Ishikawa (cell line): Measurements from ENCODE around the gene ZNF764.

ENCODE experiments used
- CEBPB ChIP-seq: IDR thresholded peaks from 2 replicates; pipeline ENCODE4 v1.6.1; 2012
- CREB1 ChIP-seq: IDR thresholded peaks from 2 replicates; pipeline ENCODE4 v1.6.1; 2012; ENCODE audit warnings: low read depth
- EGR1 ChIP-seq: IDR thresholded peaks from 2 replicates; pipeline ENCODE4 v1.6.1; 2012
- EP300 ChIP-seq: IDR thresholded peaks from 2 replicates; pipeline ENCODE4 v1.6.1; 2012; ENCODE audit warnings: borderline replicate concordance
- FOXM1 ChIP-seq: IDR thresholded peaks from 2 replicates; pipeline ENCODE4 v1.6.1; 2012; ENCODE audit warnings: low read depth, borderline replicate concordance
- MAX ChIP-seq: IDR thresholded peaks from 2 replicates; pipeline ENCODE4 v1.6.1; 2012
- NFIC ChIP-seq: IDR thresholded peaks from 2 replicates; pipeline ENCODE4 v1.6.1; 2012
- RAD21 ChIP-seq: IDR thresholded peaks from 2 replicates; pipeline ENCODE4 v1.6.1; 2012; ENCODE audit warnings: low read depth
- REST ChIP-seq: IDR thresholded peaks from 2 replicates; pipeline ENCODE4 v1.6.1; 2012; ENCODE audit warnings: low read depth, mild to moderate bottlenecking
- TAF1 ChIP-seq: IDR thresholded peaks from 2 replicates; pipeline ENCODE4 v1.6.1; 2012; ENCODE audit warnings: low read depth, mild to moderate bottlenecking
- TCF12 ChIP-seq: IDR thresholded peaks from 2 replicates; pipeline ENCODE4 v1.6.1; 2012; ENCODE audit warnings: low read depth
- TEAD4 ChIP-seq: IDR thresholded peaks from 2 replicates; pipeline ENCODE4 v1.6.1; 2012
- USF1 ChIP-seq: IDR thresholded peaks from 2 replicates; pipeline ENCODE4 v1.6.1; 2012
- YY1 ChIP-seq: IDR thresholded peaks from 2 replicates; pipeline ENCODE4 v1.6.1; 2012; ENCODE audit warnings: low read depth
- ZBTB7A ChIP-seq: IDR thresholded peaks from 2 replicates; pipeline ENCODE4 v1.6.1; 2012; ENCODE audit warnings: low read depth

ZNF764 gene

GRCh38 chr16:30561089-30561816 is 3.1 kb upstream of the ZNF764 start:
- TF ChIP-seq USF1 = no peak
- no peak for TF ChIP-seq ZBTB7A
- no peak for TF ChIP-seq REST
- TF ChIP-seq TAF1 = no peak
- TF ChIP-seq CEBPB = no peak
- TF ChIP-seq TCF12 = no peak
- no peak for TF ChIP-seq EGR1
- TF ChIP-seq TEAD4 = no peak
- no peak for TF ChIP-seq CREB1
- no peak for TF ChIP-seq YY1
- no peak for TF ChIP-seq MAX
- TF ChIP-seq NFIC = no peak
- TF ChIP-seq FOXM1 = no peak
- no peak for TF ChIP-seq EP300
- TF ChIP-seq RAD21 = no peak

GRCh38 chr16:30559690-30560089 is 1.5 kb upstream of the ZNF764 start:
- TF ChIP-seq EGR1 = no peak
- no peak for TF ChIP-seq NFIC
- no peak for TF ChIP-seq USF1
- TF ChIP-seq MAX = no peak

- no peak for TF ChIP-seq TEAD4
Measured at GRCh38 chr16:30558789-30559377, 709 bp upstream of the ZNF764 start.

GRCh38 chr16:30557707-30557956 is 542 bp downstream of the ZNF764 start:
- TF ChIP-seq ZBTB7A = peak; percentile 19; the same call in 1 of the 2 replicates
- no peak for TF ChIP-seq YY1

- TF ChIP-seq MAX (no peak), CREB1 (no peak), TCF12 (no peak), TEAD4 (no peak), USF1 (no peak), TAF1 (no peak), YY1 (no peak), ZBTB7A (no peak), NFIC (no peak), RAD21 (no peak), FOXM1 (no peak)
Measured at GRCh38 chr16:30556125-30556473, 2.1 kb downstream of the ZNF764 start.

- TF ChIP-seq TCF12 (no peak), EP300 (no peak), ZBTB7A (no peak), NFIC (no peak), USF1 (no peak), TAF1 (no peak), REST (no peak), MAX (no peak), YY1 (no peak), CEBPB (no peak), RAD21 (no peak), EGR1 (no peak)
Measured at GRCh38 chr16:30555315-30556124, 2.7 kb downstream of the ZNF764 start.
